GM19240 (cell line): Measurements from ENCODE around the gene GRAMD2A.

Source experiments
- DNase-seq: peaks from one replicate; pipeline ENCODE4 v3.0.0; 2011; ENCODE audit warnings: low spot score; ENCODE audit not compliant: insufficient read length

GRAMD2A gene

GRCh38 chr15:72168131-72168807 lies 29.3 kb downstream of the GRAMD2A start:
- DNase-seq: no peak

GRCh38 chr15:72167445-72167844 lies 30.1 kb downstream of the GRAMD2A start:
- no peak for DNase-seq

- no peak for DNase-seq
These were observed 30.7 kb downstream of the GRAMD2A start for GRCh38 chr15:72166716-72167417.

- DNase-seq: no peak
These were observed 33.9 kb downstream of the GRAMD2A start for GRCh38 chr15:72163719-72164118.

DNA sequence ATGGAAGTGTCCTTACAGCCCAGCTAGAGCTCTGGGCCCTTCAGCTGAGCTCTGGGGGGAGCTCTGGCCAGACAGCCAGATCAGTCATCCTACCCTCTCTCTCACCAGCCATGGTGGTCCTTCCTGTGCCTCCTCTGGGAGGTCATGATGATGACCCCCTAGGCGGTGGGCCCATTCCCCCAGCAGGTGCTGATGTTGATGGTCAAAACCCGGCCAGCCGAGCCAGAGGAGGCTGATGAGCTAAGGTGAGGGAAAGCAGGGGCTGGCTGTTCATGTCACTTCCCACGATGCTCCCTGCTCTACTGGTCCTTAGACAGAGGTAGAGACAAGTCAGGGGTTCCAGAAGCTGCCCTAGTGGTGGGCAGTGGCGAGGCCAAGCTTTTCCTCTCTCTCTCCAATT lies 35.0 kb downstream of the GRAMD2A start:
- DNase-seq: no peak

DNA sequence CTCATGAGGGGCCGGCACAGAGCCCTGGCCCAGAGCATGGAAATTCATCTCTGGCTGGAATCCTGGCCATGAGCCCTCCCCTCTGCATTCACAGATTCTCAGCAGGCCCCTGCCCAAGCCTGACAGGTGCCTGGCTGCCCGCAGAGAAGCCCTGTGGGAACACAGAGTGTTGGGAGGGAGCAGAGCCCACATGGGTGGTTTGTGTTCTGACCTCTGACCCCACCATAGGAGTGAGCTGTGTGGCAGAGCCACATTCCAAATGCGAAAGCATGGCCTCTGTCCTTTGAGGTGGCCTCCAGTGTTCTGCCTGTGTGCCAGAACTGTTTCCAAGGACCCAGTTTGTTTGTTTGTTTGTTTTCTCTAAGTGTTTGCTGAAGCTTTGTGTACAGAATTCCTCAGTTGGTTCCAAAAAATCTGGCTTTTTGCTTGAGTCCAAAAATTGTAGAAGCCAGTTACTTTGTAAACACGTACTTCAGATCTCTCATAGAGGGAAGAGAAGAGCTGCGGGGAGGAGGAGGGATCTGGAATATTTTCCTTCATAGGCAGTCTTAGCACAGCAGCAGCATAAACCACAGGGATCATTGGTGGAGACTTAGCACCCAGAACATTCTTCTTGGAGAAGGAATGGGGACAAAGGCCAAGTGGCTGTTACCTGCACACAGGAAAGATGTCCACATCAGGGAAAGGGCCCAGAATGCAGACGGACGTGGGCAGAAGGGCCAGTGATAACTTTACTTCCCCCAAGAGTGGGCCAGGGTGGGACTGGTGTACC lies 36.0 kb downstream of the GRAMD2A start:
- no peak for DNase-seq

GRCh38 chr15:72160696-72161245 lies 36.8 kb downstream of the GRAMD2A start:
- no peak for DNase-seq

DNA sequence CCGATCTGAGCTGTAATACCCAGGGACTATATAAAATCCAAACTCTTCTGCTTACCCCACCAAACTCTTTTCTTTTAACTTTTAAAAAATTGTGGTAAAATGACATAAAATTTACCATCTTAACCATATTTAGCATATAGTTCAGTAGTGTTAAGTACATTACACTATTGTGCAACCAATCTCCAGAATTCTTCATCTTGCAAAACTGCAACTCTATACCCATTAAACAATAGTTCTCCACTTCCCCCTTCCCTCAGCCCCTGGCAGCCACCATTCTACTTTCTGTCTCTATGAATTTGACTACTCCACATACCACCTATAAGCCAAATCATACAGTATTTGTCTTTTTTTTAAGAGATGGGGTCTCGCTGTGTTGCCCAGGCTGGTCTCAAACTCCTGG lies 40.7 kb downstream of the GRAMD2A start:
- no peak for DNase-seq

DNA sequence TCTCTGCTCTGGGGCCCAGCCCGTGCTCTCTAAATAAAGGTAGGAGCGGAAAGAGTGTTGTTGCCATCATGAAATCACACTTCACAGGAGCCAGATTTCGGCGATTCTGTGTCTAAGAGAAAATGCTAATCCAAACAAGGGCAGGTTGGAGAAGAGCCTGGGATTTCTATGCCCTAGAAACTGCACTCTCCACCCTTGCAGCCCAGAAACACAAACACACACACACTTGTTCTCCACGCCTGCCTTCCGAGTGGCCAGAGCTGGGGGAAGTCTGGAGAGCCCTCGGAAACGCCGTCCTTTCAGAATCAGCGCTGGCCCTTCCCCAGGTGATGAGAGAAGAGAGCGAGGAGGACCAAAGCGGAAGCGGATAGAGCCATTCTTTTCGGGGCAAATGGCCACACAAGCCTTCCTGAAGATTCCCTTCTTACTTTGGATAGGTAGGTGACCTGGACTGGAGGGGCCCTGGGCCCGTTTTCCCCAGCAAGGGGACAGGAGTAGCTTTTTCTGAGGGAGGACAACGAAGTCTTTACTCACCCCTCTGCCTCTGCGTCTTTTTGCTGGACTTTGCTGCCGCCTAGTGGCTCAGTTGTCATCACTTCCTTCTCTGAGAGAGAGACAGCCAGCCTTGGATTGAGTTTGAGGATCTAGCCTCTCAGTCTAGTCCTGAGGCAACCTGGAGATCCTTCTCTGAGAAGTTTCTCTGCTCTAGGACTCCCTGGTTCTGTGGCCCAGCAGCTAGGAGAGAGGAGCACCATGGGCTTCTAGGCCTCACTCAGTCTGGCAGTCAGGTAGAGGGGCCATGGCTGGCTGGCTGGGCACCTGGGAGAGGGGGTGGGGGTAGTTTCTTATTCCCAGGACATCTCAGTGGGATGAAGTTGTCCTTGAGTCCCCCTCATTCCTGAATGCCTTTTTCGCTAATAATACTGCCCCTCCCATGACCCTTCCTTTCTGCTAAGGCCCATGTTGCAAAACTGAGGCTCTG lies 41.7 kb downstream of the GRAMD2A start:
- DNase-seq: peak; percentile 73

DNA sequence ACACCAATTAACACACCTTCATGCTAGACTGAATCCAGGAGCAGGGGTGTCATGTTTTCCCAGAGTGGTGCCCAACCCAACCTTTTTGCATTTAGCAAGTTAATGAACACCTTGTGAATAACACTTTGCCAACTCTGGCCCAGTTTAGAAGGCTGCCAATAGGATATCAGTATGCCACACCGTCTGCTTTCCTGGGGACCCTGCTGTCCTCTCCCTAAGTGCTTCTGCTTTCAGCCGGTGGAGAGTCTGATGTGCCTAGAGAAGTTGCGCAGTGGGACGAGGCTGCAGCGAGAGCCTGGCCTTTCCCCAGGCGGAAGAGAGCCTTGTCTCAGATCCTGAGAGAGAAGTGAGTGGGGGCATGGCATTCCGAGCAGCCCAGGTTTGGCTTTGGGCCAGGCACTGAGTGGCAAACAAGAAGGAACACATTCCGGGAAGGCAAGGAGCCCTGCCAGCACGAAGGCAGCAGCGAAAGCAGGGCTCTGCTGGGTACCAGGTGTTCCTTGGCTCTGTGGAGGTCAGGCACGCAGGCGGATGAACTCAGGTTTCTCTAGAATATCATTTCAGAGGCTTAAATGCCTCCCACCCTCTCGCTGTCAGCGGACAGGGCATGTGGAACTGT lies 42.5 kb downstream of the GRAMD2A start:
- no peak for DNase-seq

GRCh38 chr15:72154316-72154715 lies 43.3 kb downstream of the GRAMD2A start:
- no peak for DNase-seq

DNA sequence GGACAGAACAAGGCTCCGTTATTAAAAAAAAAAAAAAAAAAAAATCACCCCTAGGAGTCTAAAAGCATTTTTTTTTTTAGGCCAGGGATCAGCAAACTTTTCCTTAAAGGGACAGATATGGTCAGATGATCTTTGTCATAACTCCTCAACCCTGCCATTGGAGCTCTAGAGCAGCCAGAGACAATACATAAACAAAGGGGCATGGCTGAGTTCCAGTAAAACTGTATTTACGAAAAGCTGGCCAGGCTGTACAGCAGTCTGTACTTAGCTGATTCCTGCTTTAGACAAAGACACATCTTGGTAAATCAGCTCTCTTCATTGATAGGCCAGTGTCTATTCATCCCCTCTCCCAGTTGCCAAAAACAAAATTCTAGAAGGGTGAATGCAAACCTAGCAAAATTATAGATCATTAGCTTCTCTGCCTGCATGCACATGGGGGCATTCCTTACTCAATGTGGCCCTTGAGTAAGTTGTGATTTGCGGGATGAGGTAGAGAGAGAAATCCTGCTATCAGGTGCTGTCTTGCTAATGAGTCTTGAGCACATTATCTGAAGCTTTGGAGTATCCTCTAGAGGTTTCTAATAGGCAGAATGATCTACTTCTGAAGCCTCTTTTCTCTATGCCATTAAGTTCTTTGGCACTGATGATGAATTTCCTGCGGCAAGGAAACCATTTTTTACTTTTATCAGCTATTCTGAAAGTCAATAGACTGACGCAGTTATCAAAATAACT lies 44.2 kb downstream of the GRAMD2A start:
- no peak for DNase-seq

- no peak for DNase-seq
These were observed 50.2 kb downstream of the GRAMD2A start for GRCh38 chr15:72147418-72147817.

- no peak for DNase-seq
These were observed 50.7 kb downstream of the GRAMD2A start for GRCh38 chr15:72146934-72147333.

DNA sequence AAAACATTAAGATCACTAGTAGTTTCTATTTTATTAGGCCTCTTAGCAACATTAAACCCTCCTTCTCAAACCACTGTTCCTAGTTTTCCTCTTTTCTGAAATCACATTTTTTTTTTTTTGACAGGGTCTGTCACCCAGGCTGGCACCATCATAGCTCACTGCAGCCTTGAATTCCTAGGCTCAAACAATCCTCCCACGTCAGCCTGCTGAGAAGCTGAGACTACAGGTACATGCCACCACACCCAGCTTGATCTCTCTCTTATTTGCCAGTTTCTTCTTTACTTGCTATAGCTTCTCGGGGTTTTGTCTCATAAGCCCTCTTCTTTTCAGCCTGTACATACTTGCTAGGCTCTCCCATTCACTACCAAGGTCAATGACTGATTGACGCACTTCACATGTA lies 51.4 kb downstream of the GRAMD2A start:
- DNase-seq: no peak

DNA sequence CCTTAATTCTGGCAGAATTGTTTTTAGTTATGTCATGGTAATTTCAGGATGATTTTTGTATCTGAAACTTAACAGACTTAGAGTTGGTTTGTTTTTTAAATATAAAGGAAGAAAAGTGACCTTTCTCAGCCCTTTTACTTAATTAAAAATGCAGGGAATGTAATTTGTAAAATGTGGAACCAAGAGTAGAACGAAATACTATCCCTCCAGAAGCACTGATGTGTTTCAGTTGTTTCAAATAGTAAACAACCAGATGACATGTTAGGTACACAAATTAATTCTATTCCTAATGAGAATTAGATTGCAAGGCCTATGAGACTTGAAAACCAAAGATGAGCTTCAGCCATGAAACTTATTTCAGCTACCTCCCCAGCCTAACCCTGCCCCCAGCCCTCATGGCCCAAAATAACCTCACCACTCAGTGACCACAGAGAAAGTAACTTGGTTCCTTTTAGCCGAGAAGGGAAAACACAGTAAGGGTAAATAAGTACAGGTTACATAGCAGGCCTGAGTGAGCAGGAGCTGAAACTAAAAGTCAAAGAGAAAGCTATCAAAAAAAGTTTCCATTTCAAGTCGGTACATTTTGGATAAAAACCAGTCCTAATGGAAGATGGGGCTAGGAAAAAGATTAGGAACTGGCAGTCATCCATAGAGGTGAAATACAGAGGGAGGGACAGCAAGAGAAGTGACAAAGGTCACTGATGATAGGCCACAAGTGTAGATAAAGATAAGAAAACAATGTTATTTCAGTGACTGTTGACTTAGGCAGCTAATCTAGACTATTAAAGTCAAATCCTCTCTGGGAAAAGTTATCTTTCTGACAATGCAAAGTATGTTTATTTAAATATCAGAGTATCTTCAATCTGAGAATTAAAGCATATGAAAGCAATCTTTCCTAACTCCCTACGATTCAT lies 56.2 kb downstream of the GRAMD2A start:
- DNase-seq: peak; percentile 85

- DNase-seq: no peak
These were observed 57.5 kb downstream of the GRAMD2A start for GRCh38 chr15:72140088-72140487.

DNA sequence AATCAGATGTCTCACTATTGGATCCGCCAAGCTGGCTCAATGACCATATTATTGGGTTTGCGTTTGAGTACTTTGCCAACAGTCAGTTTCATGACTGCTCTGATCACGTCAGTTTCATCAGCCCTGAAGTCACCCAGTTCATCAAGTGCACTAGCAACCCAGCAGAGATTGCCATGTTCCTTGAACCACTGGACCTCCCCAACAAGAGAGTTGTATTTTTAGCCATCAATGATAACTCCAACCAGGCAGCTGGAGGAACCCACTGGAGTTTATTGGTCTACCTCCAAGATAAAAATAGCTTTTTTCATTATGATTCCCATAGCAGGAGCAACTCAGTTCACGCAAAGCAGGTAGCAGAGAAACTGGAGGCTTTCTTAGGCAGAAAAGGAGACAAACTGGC lies 57.9 kb downstream of the GRAMD2A start:
- no peak for DNase-seq
